HG02623 (cell line): Measurements from ENCODE around the gene ADCK1.
"Not testable (repeated sequence)": the region's sequence is repeated elsewhere in the genome, so short reads cannot be mapped to it uniquely, and the experiment has no call there.

ENCODE experiments used
- ATAC-seq: cut with Tn5 transposase; IDR thresholded peaks from one replicate; pipeline ENCODE4 v1.9.1; 2021; ENCODE audit warnings: moderate library complexity; ENCODE audit not compliant: unreplicated experiment

Gene ADCK1

GRCh38 chr14:77892381-77892871, 92.5 kb downstream of the ADCK1 start:
- no peak for ATAC-seq

GRCh38 chr14:77892890-77893484, 93.1 kb downstream of the ADCK1 start:
- ATAC-seq = no peak

GRCh38 chr14:77897374-77897773, 97.5 kb downstream of the ADCK1 start:
- ATAC-seq = no peak

- no peak for ATAC-seq
Measured at GRCh38 chr14:77902811-77903210, 102.9 kb downstream of the ADCK1 start.

- ATAC-seq = no peak
Measured at GRCh38 chr14:77903221-77903620, 103.3 kb downstream of the ADCK1 start.

GRCh38 chr14:77903937-77904617, 104.2 kb downstream of the ADCK1 start:
- ATAC-seq = no peak

- ATAC-seq = no peak
Measured at GRCh38 chr14:77906446-77906845, 106.5 kb downstream of the ADCK1 start.

GRCh38 chr14:77908847-77909246, 108.9 kb downstream of the ADCK1 start:
- no peak for ATAC-seq

GRCh38 chr14:77909911-77910310, 110.0 kb downstream of the ADCK1 start:
- ATAC-seq = no peak

- no peak for ATAC-seq
Measured at GRCh38 chr14:77910506-77910905, 110.6 kb downstream of the ADCK1 start.

GRCh38 chr14:77911356-77911755, 111.4 kb downstream of the ADCK1 start:
- ATAC-seq = no peak

- no peak for ATAC-seq
Measured at GRCh38 chr14:77912754-77913556, 113.0 kb downstream of the ADCK1 start.

GRCh38 chr14:77914073-77914721, 114.3 kb downstream of the ADCK1 start:
- ATAC-seq = no peak

GRCh38 chr14:77915390-77915789, 115.5 kb downstream of the ADCK1 start:
- ATAC-seq = not testable (repeated sequence)

GRCh38 chr14:77917491-77918201, 117.7 kb downstream of the ADCK1 start:
- ATAC-seq = no peak

- ATAC-seq = no peak
Measured at GRCh38 chr14:77918448-77918847, 118.5 kb downstream of the ADCK1 start.

GRCh38 chr14:77920312-77920711, 120.4 kb downstream of the ADCK1 start:
- ATAC-seq = no peak

- ATAC-seq = no peak
Measured at GRCh38 chr14:77921818-77922217, 121.9 kb downstream of the ADCK1 start.

- no peak for ATAC-seq
Measured at GRCh38 chr14:77923131-77923936, 123.4 kb downstream of the ADCK1 start.
